HL-60 (cell line): ENCODE measurements around the gene BBS2.

Experiments used
- DNase-seq, 2 experiments: peaks; one replicate each; pipeline ENCODE4 v3.0.0-alpha.2; 2010 to 2020; ENCODE audit warnings: low read depth in 1 of 2, low spot score in 1 of 2
- H3K27ac ChIP-seq: fragments of 250-450 bp; sonication (Bioruptor Pico); replicated peaks from 2 replicates; pipeline ENCODE4 v1.5.1; 2020; ENCODE audit warnings: mild to moderate bottlenecking, moderate library complexity
- H3K27me3 ChIP-seq: fragments of 250-450 bp; sonication (Bioruptor Pico); 2 replicates; pipeline ENCODE4 v1.5.1; 2021; ENCODE audit warnings: mild to moderate bottlenecking, moderate library complexity; ENCODE audit not compliant: insufficient read depth, poor library complexity, severe bottlenecking
- H3K4me3 ChIP-seq: replicated peaks from 2 replicates; pipeline ENCODE4 v1.5.1; 2011; ENCODE audit warnings: mild to moderate bottlenecking, control low read depth, low read length; ENCODE audit not compliant: insufficient read depth
- GABPA ChIP-seq: IDR thresholded peaks from 2 replicates; pipeline ENCODE4 v1.6.1; 2012; ENCODE audit warnings: low read depth
- POLR2AphosphoS5 ChIP-seq: IDR thresholded peaks from 2 replicates; pipeline ENCODE4 v1.6.1; 2012; ENCODE audit warnings: low read depth
- SPI1 ChIP-seq: IDR thresholded peaks from 2 replicates; pipeline ENCODE4 v1.6.1; 2012; ENCODE audit warnings: low read depth, mild to moderate bottlenecking, borderline replicate concordance
- TF ChIP-seq, protein P1 (sequence below): IDR thresholded peaks from one replicate; pipeline ENCODE4 v1.5.1; 2011; ENCODE audit warnings: low read length, control low read depth, inconsistent platforms; ENCODE audit not compliant: insufficient read depth
- TF ChIP-seq, protein P2 (sequence below): IDR thresholded peaks from 2 replicates; pipeline ENCODE4 v1.6.1; 2012; ENCODE audit warnings: low read depth; ENCODE audit not compliant: insufficient replicate concordance

BBS2 gene

DNA sequence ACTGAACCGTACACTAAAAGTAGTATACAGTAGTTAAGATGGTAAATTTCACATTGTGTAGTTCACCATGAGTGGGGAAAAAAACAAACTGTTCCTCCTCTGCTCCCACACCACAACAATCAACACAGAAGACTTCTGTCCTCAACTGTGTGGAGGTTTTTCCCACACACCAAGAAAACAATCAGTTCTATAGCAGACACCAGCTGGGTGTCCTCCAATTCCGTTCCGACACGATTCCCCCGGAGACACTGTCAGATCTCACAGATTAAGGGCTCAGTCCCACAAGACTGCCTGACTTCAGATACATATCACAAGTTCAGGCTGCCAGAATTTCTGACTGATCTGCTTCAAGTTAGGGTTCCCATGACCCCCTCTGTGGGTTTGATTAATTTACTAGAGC lies 31.8 kb downstream of the BBS2 start:
- Histone ChIP-seq H3K27me3 (no peaks in the 10 kb centered on the region), H3K4me3 (no peak overlapping the region), H3K27ac (no peak overlapping the region)
- TF ChIP-seq POLR2AphosphoS5 = no peak
- TF ChIP-seq SPI1 = no peak
- TF ChIP-seq GABPA = no peak
- TF ChIP-seq, protein P1, sequence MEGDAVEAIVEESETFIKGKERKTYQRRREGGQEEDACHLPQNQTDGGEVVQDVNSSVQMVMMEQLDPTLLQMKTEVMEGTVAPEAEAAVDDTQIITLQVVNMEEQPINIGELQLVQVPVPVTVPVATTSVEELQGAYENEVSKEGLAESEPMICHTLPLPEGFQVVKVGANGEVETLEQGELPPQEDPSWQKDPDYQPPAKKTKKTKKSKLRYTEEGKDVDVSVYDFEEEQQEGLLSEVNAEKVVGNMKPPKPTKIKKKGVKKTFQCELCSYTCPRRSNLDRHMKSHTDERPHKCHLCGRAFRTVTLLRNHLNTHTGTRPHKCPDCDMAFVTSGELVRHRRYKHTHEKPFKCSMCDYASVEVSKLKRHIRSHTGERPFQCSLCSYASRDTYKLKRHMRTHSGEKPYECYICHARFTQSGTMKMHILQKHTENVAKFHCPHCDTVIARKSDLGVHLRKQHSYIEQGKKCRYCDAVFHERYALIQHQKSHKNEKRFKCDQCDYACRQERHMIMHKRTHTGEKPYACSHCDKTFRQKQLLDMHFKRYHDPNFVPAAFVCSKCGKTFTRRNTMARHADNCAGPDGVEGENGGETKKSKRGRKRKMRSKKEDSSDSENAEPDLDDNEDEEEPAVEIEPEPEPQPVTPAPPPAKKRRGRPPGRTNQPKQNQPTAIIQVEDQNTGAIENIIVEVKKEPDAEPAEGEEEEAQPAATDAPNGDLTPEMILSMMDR = no peak
- TF ChIP-seq, protein P2, sequence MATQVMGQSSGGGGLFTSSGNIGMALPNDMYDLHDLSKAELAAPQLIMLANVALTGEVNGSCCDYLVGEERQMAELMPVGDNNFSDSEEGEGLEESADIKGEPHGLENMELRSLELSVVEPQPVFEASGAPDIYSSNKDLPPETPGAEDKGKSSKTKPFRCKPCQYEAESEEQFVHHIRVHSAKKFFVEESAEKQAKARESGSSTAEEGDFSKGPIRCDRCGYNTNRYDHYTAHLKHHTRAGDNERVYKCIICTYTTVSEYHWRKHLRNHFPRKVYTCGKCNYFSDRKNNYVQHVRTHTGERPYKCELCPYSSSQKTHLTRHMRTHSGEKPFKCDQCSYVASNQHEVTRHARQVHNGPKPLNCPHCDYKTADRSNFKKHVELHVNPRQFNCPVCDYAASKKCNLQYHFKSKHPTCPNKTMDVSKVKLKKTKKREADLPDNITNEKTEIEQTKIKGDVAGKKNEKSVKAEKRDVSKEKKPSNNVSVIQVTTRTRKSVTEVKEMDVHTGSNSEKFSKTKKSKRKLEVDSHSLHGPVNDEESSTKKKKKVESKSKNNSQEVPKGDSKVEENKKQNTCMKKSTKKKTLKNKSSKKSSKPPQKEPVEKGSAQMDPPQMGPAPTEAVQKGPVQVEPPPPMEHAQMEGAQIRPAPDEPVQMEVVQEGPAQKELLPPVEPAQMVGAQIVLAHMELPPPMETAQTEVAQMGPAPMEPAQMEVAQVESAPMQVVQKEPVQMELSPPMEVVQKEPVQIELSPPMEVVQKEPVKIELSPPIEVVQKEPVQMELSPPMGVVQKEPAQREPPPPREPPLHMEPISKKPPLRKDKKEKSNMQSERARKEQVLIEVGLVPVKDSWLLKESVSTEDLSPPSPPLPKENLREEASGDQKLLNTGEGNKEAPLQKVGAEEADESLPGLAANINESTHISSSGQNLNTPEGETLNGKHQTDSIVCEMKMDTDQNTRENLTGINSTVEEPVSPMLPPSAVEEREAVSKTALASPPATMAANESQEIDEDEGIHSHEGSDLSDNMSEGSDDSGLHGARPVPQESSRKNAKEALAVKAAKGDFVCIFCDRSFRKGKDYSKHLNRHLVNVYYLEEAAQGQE = no peak
- no peak for DNase-seq

DNA sequence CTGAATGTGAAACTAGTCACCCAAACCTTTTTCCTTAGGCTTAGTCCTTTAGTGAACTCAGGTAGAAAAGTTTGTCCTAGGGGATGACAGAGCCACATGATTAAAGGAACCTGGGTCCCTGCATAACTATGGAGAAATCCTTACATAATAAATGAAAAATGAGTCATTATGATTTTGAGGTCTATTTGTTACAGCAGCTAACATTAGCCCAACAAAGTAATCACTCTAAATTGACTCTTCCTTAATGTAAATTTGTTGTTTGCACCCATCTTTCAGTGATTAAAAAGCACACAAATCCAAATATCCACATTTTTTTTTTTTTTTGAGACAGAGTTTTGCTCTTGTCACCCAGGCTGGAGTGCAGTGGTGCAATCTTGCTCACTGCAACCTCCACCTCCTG lies 36.4 kb downstream of the BBS2 start:
- no peak overlapping the region for H3K27ac ChIP-seq
- DNase-seq = no peak
- no peaks in the 10 kb centered on the region for H3K27me3 ChIP-seq
- no peak overlapping the region for H3K4me3 ChIP-seq
- TF ChIP-seq GABPA (no peak), SPI1 (no peak), POLR2AphosphoS5 (no peak)
- TF ChIP-seq, protein P2 = no peak
- TF ChIP-seq, protein P1 = no peak

DNA sequence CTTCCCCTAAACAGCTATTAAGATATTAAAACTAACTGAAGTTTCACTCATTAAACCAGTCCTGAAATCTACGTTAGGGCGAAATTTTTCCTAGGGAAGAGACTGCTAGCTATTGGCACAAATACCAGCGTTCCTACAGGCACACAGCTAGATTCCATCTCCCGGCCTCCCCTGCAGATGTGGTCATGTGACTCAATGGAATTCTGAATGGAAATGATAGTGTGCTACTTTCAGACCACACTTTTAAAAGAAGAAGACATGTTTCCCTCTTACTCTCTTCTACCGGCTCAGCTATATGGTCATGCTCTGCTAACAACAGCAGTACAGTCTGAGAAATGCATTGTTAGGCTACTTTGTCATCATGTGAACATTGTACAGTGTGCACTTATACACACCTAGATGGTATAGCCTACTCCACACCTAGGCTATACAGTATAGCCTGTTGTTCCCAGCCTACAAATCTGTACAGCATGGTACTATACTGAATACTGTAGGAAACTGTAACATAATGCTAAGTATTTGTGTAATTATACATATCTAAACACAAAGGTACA lies 37.1 kb downstream of the BBS2 start:
- Histone ChIP-seq H3K27me3 (no peaks in the 10 kb centered on the region), H3K4me3 (no peak overlapping the region), H3K27ac (no peak overlapping the region)
- no peak for TF ChIP-seq GABPA
- TF ChIP-seq, protein P1 = no peak
- TF ChIP-seq SPI1 = no peak
- no peak for TF ChIP-seq POLR2AphosphoS5
- TF ChIP-seq, protein P2 = no peak
- no peak for DNase-seq
